SK-N-SH treated with all-trans-retinoic acid at 6 μM for 48 hours (cell line): ENCODE results near the gene PLEKHG5.

Experiments
- ATAC-seq: fragments of 200-7000 bp; cut with Tn5 transposase; 3 replicates; pipeline ENCODE4 v1.9.1; 2020; ENCODE audit warnings: mild to moderate bottlenecking, moderate library complexity
- ARNTL ChIP-seq: fragments of 450-650 bp; formaldehyde crosslinking; IDR thresholded peaks from 2 replicates; pipeline ENCODE4 v1.5.0; 2020; ENCODE audit warnings: low read depth, mild to moderate bottlenecking, moderate library complexity, borderline replicate concordance
- BACH2 ChIP-seq: fragments of 250-450 bp; sonication (Bioruptor Pico); IDR thresholded peaks from 2 replicates; pipeline ENCODE4 v1.9.0; 2021; ENCODE audit warnings: mild to moderate bottlenecking, borderline replicate concordance
- CREB5 ChIP-seq: fragments of 250-450 bp; sonication (Bioruptor Pico); IDR thresholded peaks from 2 replicates; pipeline ENCODE4 v1.5.1; 2020; ENCODE audit warnings: low read depth, mild to moderate bottlenecking, moderate library complexity
- CSDC2 ChIP-seq: fragments of 250-450 bp; sonication (Bioruptor Pico); IDR thresholded peaks from 2 replicates; pipeline ENCODE4 v1.5.0; 2020; ENCODE audit warnings: mild to moderate bottlenecking, moderate library complexity
- ESRRG ChIP-seq: fragments of 250-450 bp; sonication (Bioruptor Pico); IDR thresholded peaks from 2 replicates; pipeline ENCODE4 v1.6.1; 2021; ENCODE audit warnings: mild to moderate bottlenecking
- GLIS3 ChIP-seq: fragments of 250-450 bp; sonication (Bioruptor Pico); IDR thresholded peaks from 2 replicates; pipeline ENCODE4 v1.5.0; 2020; ENCODE audit warnings: mild to moderate bottlenecking, moderate library complexity
- ISL1 ChIP-seq: fragments of 250-450 bp; sonication (Bioruptor Pico); IDR thresholded peaks from 2 replicates; pipeline ENCODE4 v2.1.2; 2022; ENCODE audit warnings: mild to moderate bottlenecking, moderate library complexity
- OSR1 ChIP-seq: fragments of 250-450 bp; sonication (Bioruptor Pico); IDR thresholded peaks from 2 replicates; pipeline ENCODE4 v1.8.0; 2022; ENCODE audit warnings: moderate library complexity, mild to moderate bottlenecking, inconsistent platforms
- POU6F1 ChIP-seq: fragments of 250-450 bp; sonication (Bioruptor Pico); IDR thresholded peaks from 2 replicates; pipeline ENCODE4 v1.8.0; 2021; ENCODE audit warnings: low read depth, mild to moderate bottlenecking, moderate library complexity, borderline replicate concordance
- PPARA ChIP-seq: fragments of 250-450 bp; sonication (Bioruptor Pico); IDR thresholded peaks from 2 replicates; pipeline ENCODE4 v1.5.0; 2020; ENCODE audit warnings: mild to moderate bottlenecking, borderline replicate concordance
- RARB ChIP-seq: fragments of 250-450 bp; sonication (Bioruptor Pico); IDR thresholded peaks from 2 replicates; pipeline ENCODE4 v1.8.0; 2021; ENCODE audit warnings: mild to moderate bottlenecking, moderate library complexity
- SNAI2 ChIP-seq: fragments of 250-450 bp; sonication (Bioruptor Pico); IDR thresholded peaks from 2 replicates; pipeline ENCODE4 v1.5.0; 2020; ENCODE audit warnings: mild to moderate bottlenecking, moderate library complexity
- TCF4 ChIP-seq: fragments of 250-450 bp; sonication (Bioruptor Pico); IDR thresholded peaks from 2 replicates; pipeline ENCODE4 v1.8.0; 2021; ENCODE audit warnings: mild to moderate bottlenecking, moderate library complexity, borderline replicate concordance
- TOX ChIP-seq: fragments of 250-450 bp; sonication (Bioruptor Pico); IDR thresholded peaks from 2 replicates; pipeline ENCODE4 v1.8.0; 2021; ENCODE audit warnings: mild to moderate bottlenecking, moderate library complexity, borderline replicate concordance
- TSHZ2 ChIP-seq: fragments of 250-450 bp; sonication (Bioruptor Pico); IDR thresholded peaks from 2 replicates; pipeline ENCODE4 v1.5.0; 2020; ENCODE audit warnings: mild to moderate bottlenecking, moderate library complexity
- ZC3H10 ChIP-seq: fragments of 250-450 bp; sonication (Bioruptor Pico); IDR thresholded peaks from 2 replicates; pipeline ENCODE4 v1.5.1; 2021; ENCODE audit warnings: mild to moderate bottlenecking, moderate library complexity
- ZFP3 ChIP-seq: fragments of 250-450 bp; sonication (Bioruptor Pico); IDR thresholded peaks from 2 replicates; pipeline ENCODE4 v1.5.0; 2020; ENCODE audit warnings: mild to moderate bottlenecking, moderate library complexity
- ZFP30 ChIP-seq: fragments of 450-650 bp; formaldehyde crosslinking; IDR thresholded peaks from 2 replicates; pipeline ENCODE4 v1.5.0; 2022; ENCODE audit warnings: mild to moderate bottlenecking, moderate library complexity
- ZNF565 ChIP-seq: fragments of 450-650 bp; formaldehyde crosslinking; conservative IDR thresholded peaks from 2 replicates; pipeline ENCODE4 v1.5.0; 2020; ENCODE audit warnings: low read depth, mild to moderate bottlenecking, moderate library complexity
- ZNF70 ChIP-seq: fragments of 450-650 bp; formaldehyde crosslinking; IDR thresholded peaks from 2 replicates; pipeline ENCODE4 v1.5.0; 2020; ENCODE audit warnings: mild to moderate bottlenecking, moderate library complexity
- ZNF8 ChIP-seq: fragments of 450-650 bp; formaldehyde crosslinking; IDR thresholded peaks from 2 replicates; pipeline ENCODE4 v1.5.0; 2020; ENCODE audit warnings: mild to moderate bottlenecking, moderate library complexity
- TF ChIP-seq, protein P1 (sequence below): fragments of 250-450 bp; sonication (Bioruptor Pico); IDR thresholded peaks from 2 replicates; pipeline ENCODE4 v1.5.1; 2021; ENCODE audit warnings: mild to moderate bottlenecking, moderate library complexity

The PLEKHG5 gene

GRCh38 chr1:6461051-6461530, 30.4 kb downstream of the PLEKHG5 start:
- no peak for TF ChIP-seq GLIS3 (CRISPR knock-in tag)
- TF ChIP-seq ZNF565 (CRISPR knock-in tag), result no peak
- TF ChIP-seq CREB5, result no peak
- no peak for TF ChIP-seq ISL1
- no peak for TF ChIP-seq TCF4
- TF ChIP-seq SNAI2 (CRISPR knock-in tag), result no peak
- TF ChIP-seq CSDC2 (CRISPR knock-in tag), result no peak
- TF ChIP-seq RARB, result no peak
- TF ChIP-seq ESRRG (CRISPR knock-in tag), result no peak
- no peak for ATAC-seq

- TF ChIP-seq ARNTL (CRISPR knock-in tag), result no peak
- TF ChIP-seq ZC3H10, result no peak
- no peak for TF ChIP-seq ZNF70 (CRISPR knock-in tag)
- no peak for TF ChIP-seq BACH2
- TF ChIP-seq CSDC2 (CRISPR knock-in tag), result no peak
- no peak for TF ChIP-seq ZFP30 (CRISPR knock-in tag)
- no peak for ATAC-seq
These were observed 31.0 kb downstream of the PLEKHG5 start for GRCh38 chr1:6460301-6461050.

- no peak for TF ChIP-seq CSDC2 (CRISPR knock-in tag)
- no peak for TF ChIP-seq SNAI2 (CRISPR knock-in tag)
- TF ChIP-seq TCF4, result no peak
- no peak for TF ChIP-seq ZNF8 (CRISPR knock-in tag)
- no peak for TF ChIP-seq TOX (CRISPR knock-in tag)
- no peak for TF ChIP-seq ZNF565 (CRISPR knock-in tag)
- no peak for TF ChIP-seq ARNTL (CRISPR knock-in tag)
- no peak for TF ChIP-seq ZC3H10
- no peak for TF ChIP-seq GLIS3 (CRISPR knock-in tag)
- TF ChIP-seq ISL1, result no peak
- TF ChIP-seq, protein P1, sequence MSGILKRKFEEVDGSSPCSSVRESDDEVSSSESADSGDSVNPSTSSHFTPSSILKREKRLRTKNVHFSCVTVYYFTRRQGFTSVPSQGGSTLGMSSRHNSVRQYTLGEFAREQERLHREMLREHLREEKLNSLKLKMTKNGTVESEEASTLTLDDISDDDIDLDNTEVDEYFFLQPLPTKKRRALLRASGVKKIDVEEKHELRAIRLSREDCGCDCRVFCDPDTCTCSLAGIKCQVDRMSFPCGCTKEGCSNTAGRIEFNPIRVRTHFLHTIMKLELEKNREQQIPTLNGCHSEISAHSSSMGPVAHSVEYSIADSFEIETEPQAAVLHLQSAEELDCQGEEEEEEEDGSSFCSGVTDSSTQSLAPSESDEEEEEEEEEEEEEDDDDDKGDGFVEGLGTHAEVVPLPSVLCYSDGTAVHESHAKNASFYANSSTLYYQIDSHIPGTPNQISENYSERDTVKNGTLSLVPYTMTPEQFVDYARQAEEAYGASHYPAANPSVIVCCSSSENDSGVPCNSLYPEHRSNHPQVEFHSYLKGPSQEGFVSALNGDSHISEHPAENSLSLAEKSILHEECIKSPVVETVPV (CRISPR knock-in tag), result no peak
- TF ChIP-seq TSHZ2, result no peak
- TF ChIP-seq RARB, result no peak
- TF ChIP-seq POU6F1 (CRISPR knock-in tag), result no peak
- no peak for TF ChIP-seq ZFP30 (CRISPR knock-in tag)
- TF ChIP-seq CREB5, result no peak
- no peak for TF ChIP-seq ZFP3 (CRISPR knock-in tag)
- no peak for TF ChIP-seq OSR1
- TF ChIP-seq PPARA (CRISPR knock-in tag), result no peak
- no peak for TF ChIP-seq ZNF70 (CRISPR knock-in tag)
- ATAC-seq, result no peak
These were observed 31.6 kb downstream of the PLEKHG5 start for GRCh38 chr1:6459850-6460265.
